Measurements from ENCODE around the gene GRID1. TPM values are rescaled to one million over a fixed set of nuclear protein-coding genes. Genes with fewer than 3 reads are reported as not detected.

Gene GRID1
- total RNA-seq, 1 donor = not detected

DNA sequence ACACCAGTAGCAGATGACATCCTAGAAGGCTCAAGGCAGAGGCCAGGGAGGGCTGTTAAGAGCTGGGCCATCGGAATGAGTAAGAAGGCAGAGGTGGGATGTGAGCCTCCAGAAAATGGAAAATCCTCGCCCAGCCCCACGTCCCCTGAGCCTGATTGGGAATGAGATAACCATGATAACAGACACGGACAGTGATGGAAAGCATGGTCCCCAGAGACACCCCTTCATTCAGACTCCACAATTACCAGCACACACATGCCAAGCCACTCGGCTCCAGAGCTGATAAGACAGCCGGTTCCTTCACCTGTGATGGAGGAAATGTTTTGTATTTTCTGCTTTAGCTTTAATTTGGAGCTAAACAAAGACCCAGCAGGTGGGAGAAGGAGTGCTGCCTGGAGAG, 106.0 kb downstream of the GRID1 start:
- DNase-seq (ENCODE audit: low read depth) = no peak
- TF ChIP-seq, protein P1, sequence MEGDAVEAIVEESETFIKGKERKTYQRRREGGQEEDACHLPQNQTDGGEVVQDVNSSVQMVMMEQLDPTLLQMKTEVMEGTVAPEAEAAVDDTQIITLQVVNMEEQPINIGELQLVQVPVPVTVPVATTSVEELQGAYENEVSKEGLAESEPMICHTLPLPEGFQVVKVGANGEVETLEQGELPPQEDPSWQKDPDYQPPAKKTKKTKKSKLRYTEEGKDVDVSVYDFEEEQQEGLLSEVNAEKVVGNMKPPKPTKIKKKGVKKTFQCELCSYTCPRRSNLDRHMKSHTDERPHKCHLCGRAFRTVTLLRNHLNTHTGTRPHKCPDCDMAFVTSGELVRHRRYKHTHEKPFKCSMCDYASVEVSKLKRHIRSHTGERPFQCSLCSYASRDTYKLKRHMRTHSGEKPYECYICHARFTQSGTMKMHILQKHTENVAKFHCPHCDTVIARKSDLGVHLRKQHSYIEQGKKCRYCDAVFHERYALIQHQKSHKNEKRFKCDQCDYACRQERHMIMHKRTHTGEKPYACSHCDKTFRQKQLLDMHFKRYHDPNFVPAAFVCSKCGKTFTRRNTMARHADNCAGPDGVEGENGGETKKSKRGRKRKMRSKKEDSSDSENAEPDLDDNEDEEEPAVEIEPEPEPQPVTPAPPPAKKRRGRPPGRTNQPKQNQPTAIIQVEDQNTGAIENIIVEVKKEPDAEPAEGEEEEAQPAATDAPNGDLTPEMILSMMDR (IDR thresholded peaks at IDR 0.05; ENCODE audit: insufficient read depth, low read depth, low read length) = no peak
- no peak overlapping the region for H3K4me3 ChIP-seq (ENCODE audit: low read depth, low read length)

- DNase-seq (ENCODE audit: low read depth) = no peak
- H3K4me3 ChIP-seq (ENCODE audit: low read depth, low read length) = no peak overlapping the region
- TF ChIP-seq, protein P1 (IDR thresholded peaks at IDR 0.05; ENCODE audit: insufficient read depth, low read depth, low read length) = no peak
Measured at GRCh38 chr10:86259901-86260562, 106.6 kb downstream of the GRID1 start.

- TF ChIP-seq, protein P1 (IDR thresholded peaks at IDR 0.05; ENCODE audit: insufficient read depth, low read depth, low read length) = no peak
- DNase-seq (ENCODE audit: low read depth) = no peak
- no peak overlapping the region for H3K4me3 ChIP-seq (ENCODE audit: low read depth, low read length)
Measured at GRCh38 chr10:86258941-86259340, 107.7 kb downstream of the GRID1 start.

- no peak for DNase-seq (ENCODE audit: low read depth)
- TF ChIP-seq, protein P1 (IDR thresholded peaks at IDR 0.05; ENCODE audit: insufficient read depth, low read depth, low read length) = no peak
Measured at GRCh38 chr10:86258499-86258898, 108.1 kb downstream of the GRID1 start.

GRCh38 chr10:86257683-86258082, 108.9 kb downstream of the GRID1 start:
- TF ChIP-seq, protein P1 (IDR thresholded peaks at IDR 0.05; ENCODE audit: insufficient read depth, low read depth, low read length) = no peak
- no peak for DNase-seq (ENCODE audit: low read depth)
- H3K4me3 ChIP-seq (ENCODE audit: low read depth, low read length) = no peak overlapping the region

More at GRCh38 chr10:86258499-86258898, 108.1 kb downstream of the GRID1 start:
- no peak overlapping the region for H3K4me3 ChIP-seq (ENCODE audit: low read depth, low read length)

GRCh38 chr10:86256690-86257315, 109.8 kb downstream of the GRID1 start:
- H3K4me3 ChIP-seq (ENCODE audit: low read depth, low read length) = no peak overlapping the region
- TF ChIP-seq, protein P1 (IDR thresholded peaks at IDR 0.05; ENCODE audit: insufficient read depth, low read depth, low read length) = no peak
- no peak for DNase-seq (ENCODE audit: low read depth)

Data from fibroblast of villous mesenchyme (primary cell).